Pancreas (tissue), 10 donors: ENCODE measurements around the gene PRR36. TPM values are rescaled to one million over a fixed set of nuclear protein-coding genes. Genes with fewer than 3 reads are reported as not detected.

Experiments used
- ATAC-seq, 4 donors: fragments of 200-7000 bp; cut with Tn5 transposase; one replicate each; pipeline versions ENCODE4 v1.8.0 to v1.9.1; 2020; ENCODE audit warnings: mild to moderate bottlenecking in 4 of 4, moderate library complexity in 4 of 4
- DNase-seq, 6 donors: peaks; one replicate each; pipeline ENCODE4 v3.0.0-alpha.2; 2020
- FAIRE-seq: peaks from 2 replicates; lab custom pipeline; 2012; peaks lifted over from hg19 to GRCh38; lab: Jason Lieb, UNC
- H3K27ac ChIP-seq, 4 donors: fragments of 200-600 bp; sonication (generic); 1 replicate in 3 of 4; 2 replicates in 1 of 4; pipeline versions ENCODE4 v1.5.0 to v1.8.0; 2020
- H3K27me3 ChIP-seq, 4 donors: fragments of 200-600 bp; one replicate each; pipeline ENCODE4 v1.8.0; 2021
- H3K36me3 ChIP-seq, 3 donors: fragments of 200-600 bp; sonication (generic) in 1 of 3; one replicate each; pipeline versions ENCODE4 v1.5.0 to v1.8.0; 2020 to 2021
- H3K4me1 ChIP-seq, 3 donors: fragments of 200-600 bp; one replicate each; pipeline ENCODE4 v1.8.0; 2021
- H3K4me3 ChIP-seq, 4 donors: fragments of 200-600 bp; sonication (generic) in 2 of 4; one replicate each; pipeline versions ENCODE4 v1.5.0 to v1.8.0; 2020 to 2021
- H3K9me3 ChIP-seq, 4 donors: fragments of 200-600 bp; one replicate each; pipeline ENCODE4 v1.8.0; 2021
- WGBS, 2 donors: extraction: QIAGEN DNeasy Blood & Tissue Kit; methylation state at CpG; one replicate each; pipeline ENCODE4 v1.1.7; 2013; 5-methylcytosine and 5-hydroxymethylcytosine counted together
- intact Hi-C, 3 donors: fragments of 100-400 bp; cut with DNase I; formaldehyde crosslinking; loops; one replicate each; pipeline versions ENCODE4 v1.11.1 to v1.14.2; 2022
- polyA plus RNA-seq, 2 donors: library from polyadenylated mRNA; stranded (reverse); fragments of 200-250 nt; gene quantifications; one replicate each; pipeline ENCODE4 v1.2.3, GENCODE V29; 2013
- total RNA-seq, 6 donors: library from RNA; stranded (reverse); fragmentation: NEBNext Ultra II Directional in 4 of 6; extraction: Animal tissue kit (Norgen Biotek cat#: 25700) in 4 of 6; gene quantifications; one replicate each; pipeline versions ENCODE4 v1.2.1 to v1.2.4, GENCODE V29; 2021 to 2023
- TF ChIP-seq, protein P1 (sequence below), 4 donors: fragments of 200-600 bp; sonication (generic) in 3 of 4; IDR thresholded peaks; one replicate each; pipeline versions ENCODE4 v1.5.0 to v1.8.0; 2021; ENCODE audit warnings: antibody characterized with exemption in 4 of 4
- donor health status: healthy with polysubstance abuse.
- donor health status: DM: no; HTN: no; CAD: no; lungs with moderate emphysema.
- donor health status: DM: no; HTN: no; CAD: no.
- donor health status: control.
- donor health status: control.
- donor health status: Bipolar disorder and iron deficiency.
- donor health status: DM: yes; HTN: yes; CAD: no.
- donor health status: DM: no; HTN: no; CAD: no.
- donor health status: DM: no; HTN: no; CAD: no.
- donor health status: DM: yes; HTN: yes; CAD: no.

Gene PRR36
- total and polyA plus RNA-seq, 8 donors = 1.6 to 3.1 (median 2.0) TPM

DNA sequence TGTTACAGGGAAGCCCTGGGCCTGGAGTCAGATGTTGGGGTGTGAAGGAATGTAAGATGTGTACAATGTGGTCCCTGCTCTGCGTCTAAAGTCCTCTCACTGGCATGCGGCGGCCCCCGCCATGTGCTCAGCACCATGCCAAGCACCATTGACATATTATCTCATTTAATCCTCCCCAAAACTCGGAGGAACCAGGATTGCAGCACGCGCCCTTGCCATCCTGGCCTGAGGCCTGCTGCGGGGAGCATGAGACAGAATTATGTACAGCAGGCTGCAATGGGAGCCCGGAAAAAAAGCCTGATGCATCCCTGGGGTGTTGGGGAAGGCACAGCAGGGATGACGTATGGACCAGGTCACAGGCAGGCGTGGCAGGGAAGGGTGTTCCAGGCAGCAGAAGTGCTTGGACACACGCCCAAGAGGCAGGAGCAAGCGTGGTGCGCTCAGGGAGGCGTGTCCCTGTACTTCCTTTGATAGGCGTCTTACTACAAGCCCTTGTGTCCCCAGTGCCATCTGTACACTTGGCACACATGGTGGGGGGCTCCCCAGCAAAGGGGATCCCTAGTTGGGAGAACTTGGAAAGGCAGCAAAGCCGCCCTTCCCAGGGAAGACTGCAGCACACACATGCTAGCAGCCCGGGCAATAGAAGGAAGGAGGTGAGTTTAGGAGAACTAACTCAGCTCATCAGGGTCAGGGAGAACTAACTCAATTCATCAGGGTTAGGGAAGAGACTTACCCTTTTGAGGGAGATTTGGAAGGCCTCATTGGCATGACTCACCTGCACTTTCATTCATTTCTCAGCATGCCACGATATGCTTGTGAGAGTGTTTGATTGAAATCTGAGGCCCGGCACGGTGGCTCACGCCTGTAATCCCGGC is 40.7 kb downstream of the PRR36 start:
- Histone ChIP-seq H3K27ac (no peak overlapping the region), H3K36me3 (no peaks in the 10 kb centered on the region), H3K4me3 (no peak overlapping the region), H3K9me3 (no peaks in the 10 kb centered on the region), H3K27me3 (no peaks in the 10 kb centered on the region), H3K4me1 (peaks cover 0 to 3% (median 0%) of the 10 kb centered on the region in 3 donors)
- 66 to 69% methylated on average over 23 of the region's 23 CpGs for WGBS, 2 donors
- TF ChIP-seq, protein P1, sequence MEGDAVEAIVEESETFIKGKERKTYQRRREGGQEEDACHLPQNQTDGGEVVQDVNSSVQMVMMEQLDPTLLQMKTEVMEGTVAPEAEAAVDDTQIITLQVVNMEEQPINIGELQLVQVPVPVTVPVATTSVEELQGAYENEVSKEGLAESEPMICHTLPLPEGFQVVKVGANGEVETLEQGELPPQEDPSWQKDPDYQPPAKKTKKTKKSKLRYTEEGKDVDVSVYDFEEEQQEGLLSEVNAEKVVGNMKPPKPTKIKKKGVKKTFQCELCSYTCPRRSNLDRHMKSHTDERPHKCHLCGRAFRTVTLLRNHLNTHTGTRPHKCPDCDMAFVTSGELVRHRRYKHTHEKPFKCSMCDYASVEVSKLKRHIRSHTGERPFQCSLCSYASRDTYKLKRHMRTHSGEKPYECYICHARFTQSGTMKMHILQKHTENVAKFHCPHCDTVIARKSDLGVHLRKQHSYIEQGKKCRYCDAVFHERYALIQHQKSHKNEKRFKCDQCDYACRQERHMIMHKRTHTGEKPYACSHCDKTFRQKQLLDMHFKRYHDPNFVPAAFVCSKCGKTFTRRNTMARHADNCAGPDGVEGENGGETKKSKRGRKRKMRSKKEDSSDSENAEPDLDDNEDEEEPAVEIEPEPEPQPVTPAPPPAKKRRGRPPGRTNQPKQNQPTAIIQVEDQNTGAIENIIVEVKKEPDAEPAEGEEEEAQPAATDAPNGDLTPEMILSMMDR (IDR thresholded peaks at IDR 0.05) = no peak
- FAIRE-seq (no peak), ATAC-seq (no peak), DNase-seq (peak in 4 of 6 donors; percentile 48 to 78 (median 72))
- intact Hi-C loops = no loop called here

DNA sequence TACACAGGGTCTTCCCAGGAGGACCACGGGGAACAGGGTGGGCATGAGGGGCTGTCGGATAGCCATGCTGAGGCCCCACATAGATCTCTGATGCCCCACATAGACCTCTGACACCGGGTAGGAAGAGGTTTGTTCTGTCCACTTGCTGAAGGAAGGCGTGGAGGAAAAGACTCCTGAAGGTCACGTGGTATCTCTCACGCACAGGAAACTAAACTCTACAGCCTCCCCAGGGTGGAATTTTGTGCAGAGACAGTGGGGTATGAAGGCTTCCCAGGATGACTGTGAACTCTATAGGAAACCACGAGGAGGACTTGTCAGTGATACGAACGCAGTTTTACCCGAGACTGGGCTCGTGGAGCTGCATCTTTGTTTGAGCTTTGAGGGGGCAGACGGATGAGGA is 41.4 kb downstream of the PRR36 start:
- no peaks in the 10 kb centered on the region for H3K36me3 ChIP-seq
- peaks cover 0 to 3% (median 0%) of the 10 kb centered on the region in 3 donors for H3K4me1 ChIP-seq
- 69 to 80% methylated on average over 12 of the region's 12 CpGs for WGBS, 2 donors
- H3K27me3 ChIP-seq = no peaks in the 10 kb centered on the region
- H3K9me3 ChIP-seq = no peaks in the 10 kb centered on the region
- TF ChIP-seq, protein P1 (IDR thresholded peaks at IDR 0.05) = no peak
- H3K27ac ChIP-seq = no peak overlapping the region
- no peak for DNase-seq
- intact Hi-C loops = no loop called here
- H3K4me3 ChIP-seq = no peak overlapping the region
- ATAC-seq = no peak
- FAIRE-seq = no peak

DNA sequence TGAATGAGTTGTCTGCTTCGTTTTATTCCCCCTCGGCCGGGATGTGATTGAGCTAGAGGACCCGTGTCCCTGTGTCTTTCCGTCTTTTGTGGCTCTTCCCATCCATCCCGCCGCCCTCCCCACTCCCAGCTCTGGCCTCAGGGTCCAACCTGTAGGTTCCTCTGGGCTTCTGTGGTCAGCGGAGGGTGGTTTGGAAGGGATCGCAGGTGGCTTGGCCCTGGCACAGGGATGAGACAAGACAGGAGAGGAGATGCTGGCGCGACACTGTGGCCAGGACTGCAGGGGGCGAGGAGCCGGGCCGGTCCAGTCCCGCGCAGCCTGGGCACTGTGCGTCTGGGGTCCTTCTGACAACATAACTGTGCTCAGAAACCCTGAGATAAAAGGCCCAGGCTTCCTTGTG is 42.2 kb downstream of the PRR36 start:
- FAIRE-seq = no peak
- no peaks in the 10 kb centered on the region for H3K36me3 ChIP-seq
- intact Hi-C loops = no loop called here
- no peak overlapping the region for H3K27ac ChIP-seq
- H3K4me3 ChIP-seq = no peak overlapping the region
- H3K4me1 ChIP-seq = peaks cover 0 to 3% (median 0%) of the 10 kb centered on the region in 3 donors
- WGBS, 2 donors = 85 to 88% methylated on average over 17 of the region's 17 CpGs
- peak in 1 of 6 donors; percentile 39 for DNase-seq
- TF ChIP-seq, protein P1 (IDR thresholded peaks at IDR 0.05) = no peak
- H3K27me3 ChIP-seq = no peaks in the 10 kb centered on the region
- H3K9me3 ChIP-seq = no peaks in the 10 kb centered on the region
- ATAC-seq = no peak

DNA sequence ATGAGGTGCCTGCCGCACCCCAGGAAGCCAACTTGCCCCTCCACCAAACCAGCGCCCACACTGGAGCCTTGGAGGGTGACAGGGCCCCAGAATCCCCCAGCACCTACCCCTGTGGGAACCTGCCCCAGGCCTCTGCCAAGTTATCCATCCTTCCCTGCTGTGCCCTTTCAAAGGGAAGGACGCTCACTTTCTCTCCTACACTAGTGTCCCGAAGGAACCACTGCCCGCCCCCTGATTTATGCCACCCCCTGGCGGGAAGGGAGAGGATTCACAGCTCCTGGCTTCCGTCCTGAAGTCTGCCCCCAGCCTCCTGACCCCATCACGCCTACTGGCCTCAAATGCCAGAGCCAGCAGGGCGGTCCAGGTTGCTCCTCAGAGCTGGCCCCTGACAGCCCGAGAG is 42.7 kb downstream of the PRR36 start:
- H3K27ac ChIP-seq = no peak overlapping the region
- no peaks in the 10 kb centered on the region for H3K36me3 ChIP-seq
- TF ChIP-seq, protein P1 (IDR thresholded peaks at IDR 0.05) = no peak
- H3K9me3 ChIP-seq = no peaks in the 10 kb centered on the region
- no peak for DNase-seq
- WGBS, 2 donors = 55% methylated on average over 10 of the region's 10 CpGs
- no peaks in the 10 kb centered on the region for H3K27me3 ChIP-seq
- ATAC-seq = no peak
- H3K4me1 ChIP-seq = peaks cover 0 to 3% (median 0%) of the 10 kb centered on the region in 3 donors
- FAIRE-seq = no peak
- H3K4me3 ChIP-seq = no peak overlapping the region
- intact Hi-C loops = no loop called here

DNA sequence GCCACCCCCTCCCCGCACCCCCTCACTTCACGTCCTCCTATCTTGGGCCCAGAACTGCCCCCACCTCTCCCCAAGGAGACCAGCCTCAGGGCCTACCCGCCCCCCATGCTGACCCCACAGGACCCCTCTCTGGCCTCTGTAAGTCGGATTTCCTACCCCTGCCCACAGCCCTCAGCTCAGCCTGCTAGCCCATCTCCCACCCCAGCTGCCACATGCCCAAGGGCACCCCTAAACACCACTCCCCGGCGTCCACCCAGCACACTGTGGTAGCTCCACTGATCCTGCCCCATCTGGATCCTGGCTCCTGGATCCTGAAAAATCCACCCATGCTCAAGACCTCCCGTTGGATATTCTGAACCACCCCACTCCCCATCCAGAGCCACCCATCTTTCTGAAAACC is 43.4 kb downstream of the PRR36 start:
- TF ChIP-seq, protein P1 (IDR thresholded peaks at IDR 0.05) = no peak
- no peaks in the 10 kb centered on the region for H3K36me3 ChIP-seq

More for the DNA sequence above, 43.4 kb downstream of the PRR36 start:
- no peak overlapping the region for H3K27ac ChIP-seq
- H3K4me1 ChIP-seq = peaks cover 0 to 3% (median 0%) of the 10 kb centered on the region in 3 donors
- intact Hi-C loops = no loop called here
- FAIRE-seq (no peak), ATAC-seq (no peak), DNase-seq (peak in 1 of 6 donors; percentile 79)
- 22 to 43% methylated on average over 5 to 7 of the region's 7 CpGs for WGBS, 2 donors
- no peaks in the 10 kb centered on the region for H3K27me3 ChIP-seq
- peak overlapping the region in 2 of 4 donors; percentile 68 to 73 for H3K4me3 ChIP-seq
- no peaks in the 10 kb centered on the region for H3K9me3 ChIP-seq
